H4 (cell line): ENCODE measurements around the gene GMEB2. TPM values are rescaled to one million over a fixed set of nuclear protein-coding genes. Genes with fewer than 3 reads are reported as not detected.
"Not testable (repeated sequence)": the region's sequence is repeated elsewhere in the genome, so short reads cannot be mapped to it uniquely, and the experiment has no call there.

Experiments used
- DNase-seq: peaks from one replicate; pipeline ENCODE4 v3.0.0-alpha.2; 2015; ENCODE audit warnings: low spot score
- total RNA-seq: library from RNA; depleted of rRNA; stranded (reverse); fragments of >200 nt; shearing (Covaris generic); gene quantifications from 2 replicates; pipeline ENCODE4 v1.2.3, GENCODE V29; 2014

GMEB2 gene
- total RNA-seq, 1 experiment from 2014 or later: 5.5 TPM

- no peak for DNase-seq
Measured at GRCh38 chr20:63639093-63639975, 12.4 kb upstream of the GMEB2 start.

GRCh38 chr20:63636752-63637628 is 10.1 kb upstream of the GMEB2 start:
- DNase-seq: no peak

GRCh38 chr20:63635431-63636141 is 8.7 kb upstream of the GMEB2 start:
- DNase-seq: no peak

GRCh38 chr20:63633732-63634131 is 6.8 kb upstream of the GMEB2 start:
- DNase-seq: no peak

- not testable (repeated sequence) for DNase-seq
Measured at GRCh38 chr20:63631426-63631825, 4.5 kb upstream of the GMEB2 start.

- not testable (repeated sequence) for DNase-seq
Measured at GRCh38 chr20:63630956-63631355, 4.1 kb upstream of the GMEB2 start.

- DNase-seq: no peak
Measured at GRCh38 chr20:63628246-63628975, 1.5 kb upstream of the GMEB2 start.

- DNase-seq: no peak
Measured at GRCh38 chr20:63627751-63628245, 897 bp upstream of the GMEB2 start.

- DNase-seq: peak; percentile 88
Measured at GRCh38 chr20:63627129-63627750, 339 bp upstream of the GMEB2 start.

- DNase-seq: no peak
Measured at GRCh38 chr20:63625771-63626423, 1.0 kb downstream of the GMEB2 start.

- DNase-seq: no peak
Measured at GRCh38 chr20:63624486-63624885, 2.4 kb downstream of the GMEB2 start.

- no peak for DNase-seq
Measured at GRCh38 chr20:63622732-63623131, 4.2 kb downstream of the GMEB2 start.

GRCh38 chr20:63622096-63622495 is 4.8 kb downstream of the GMEB2 start:
- no peak for DNase-seq

- no peak for DNase-seq
Measured at GRCh38 chr20:63620991-63621390, 5.9 kb downstream of the GMEB2 start.

GRCh38 chr20:63619505-63619904 is 7.4 kb downstream of the GMEB2 start:
- no peak for DNase-seq

GRCh38 chr20:63619086-63619485 is 7.8 kb downstream of the GMEB2 start:
- no peak for DNase-seq

- DNase-seq: no peak
Measured at GRCh38 chr20:63618291-63618980, 8.5 kb downstream of the GMEB2 start.

- no peak for DNase-seq
Measured at GRCh38 chr20:63617876-63618265, 9.0 kb downstream of the GMEB2 start.

GRCh38 chr20:63617092-63617875 is 9.6 kb downstream of the GMEB2 start:
- DNase-seq: no peak
